ENCODE data around the gene RAPSN.
A peak's percentile ranks its signal among the peaks of the same experiment; 100 is the strongest.

RAPSN gene

GRCh38 chr11:47464483-47464882, 15.5 kb upstream of the RAPSN start:
- DNase-seq = no peak

GRCh38 chr11:47461876-47462275, 12.9 kb upstream of the RAPSN start:
- no peak for DNase-seq

- DNase-seq = no peak
Measured at GRCh38 chr11:47460571-47461235, 11.8 kb upstream of the RAPSN start.

- DNase-seq = peak; percentile 54
Measured at GRCh38 chr11:47454258-47454671, 5.3 kb upstream of the RAPSN start.

- no peak for DNase-seq
Measured at GRCh38 chr11:47453365-47453764, 4.4 kb upstream of the RAPSN start.

- no peak for DNase-seq
Measured at GRCh38 chr11:47451990-47452389, 3.1 kb upstream of the RAPSN start.

- DNase-seq = no peak
Measured at GRCh38 chr11:47451436-47451835, 2.5 kb upstream of the RAPSN start.

- no peak for DNase-seq
Measured at GRCh38 chr11:47449541-47449940, 605 bp upstream of the RAPSN start.

- no peak for DNase-seq
Measured at GRCh38 chr11:47447906-47448305, 1.0 kb downstream of the RAPSN start.

- DNase-seq = no peak
Measured at GRCh38 chr11:47446833-47447232, 2.1 kb downstream of the RAPSN start.

GRCh38 chr11:47445840-47446239, 3.1 kb downstream of the RAPSN start:
- no peak for DNase-seq

- DNase-seq = no peak
Measured at GRCh38 chr11:47443817-47444216, 5.1 kb downstream of the RAPSN start.

GRCh38 chr11:47443028-47443700, 5.8 kb downstream of the RAPSN start:
- DNase-seq = no peak

- no peak for DNase-seq
Measured at GRCh38 chr11:47442514-47442913, 6.4 kb downstream of the RAPSN start.

GRCh38 chr11:47441421-47441820, 7.5 kb downstream of the RAPSN start:
- no peak for DNase-seq

- DNase-seq = no peak
Measured at GRCh38 chr11:47440054-47440476, 8.9 kb downstream of the RAPSN start.

GRCh38 chr11:47438721-47439120, 10.2 kb downstream of the RAPSN start:
- DNase-seq = no peak

GRCh38 chr11:47437746-47438418, 11.1 kb downstream of the RAPSN start:
- no peak for DNase-seq

GRCh38 chr11:47437218-47437745, 11.7 kb downstream of the RAPSN start:
- DNase-seq = no peak

- no peak for DNase-seq
Measured at GRCh38 chr11:47436726-47437125, 12.2 kb downstream of the RAPSN start.

GRCh38 chr11:47435687-47436086, 13.2 kb downstream of the RAPSN start:
- DNase-seq = no peak

GRCh38 chr11:47434011-47434786, 14.7 kb downstream of the RAPSN start:
- no peak for DNase-seq

GRCh38 chr11:47433157-47433556, 15.8 kb downstream of the RAPSN start:
- DNase-seq = no peak
